ENCODE results near the gene TMEM117.
"Not testable (repeated sequence)": the region's sequence is repeated elsewhere in the genome, so short reads cannot be mapped to it uniquely, and the experiment has no call there.

TMEM117 gene

GRCh38 chr12:44017216-44017615 lies 181.3 kb downstream of the TMEM117 start:
- in situ Hi-C loops (cut with HindIII; ENCODE audit: low sequenced_read_pairs) = no loop called here

- in situ Hi-C loops (cut with HindIII; ENCODE audit: low sequenced_read_pairs) = no loop called here
Measured at GRCh38 chr12:44019118-44019517, 183.2 kb downstream of the TMEM117 start.

- in situ Hi-C loops (cut with HindIII; ENCODE audit: low sequenced_read_pairs) = no loop called here
Measured at GRCh38 chr12:44020555-44020954, 184.7 kb downstream of the TMEM117 start.

- in situ Hi-C loops (cut with HindIII; ENCODE audit: low sequenced_read_pairs) = no loop called here
Measured at GRCh38 chr12:44021471-44021971, 185.6 kb downstream of the TMEM117 start.

GRCh38 chr12:44025499-44025898 lies 189.6 kb downstream of the TMEM117 start:
- in situ Hi-C loops (cut with HindIII; ENCODE audit: low sequenced_read_pairs) = no loop called here

- in situ Hi-C loops (cut with HindIII; ENCODE audit: low sequenced_read_pairs) = no loop called here
Measured at GRCh38 chr12:44026046-44026445, 190.2 kb downstream of the TMEM117 start.

GRCh38 chr12:44026926-44027325 lies 191.0 kb downstream of the TMEM117 start:
- in situ Hi-C loops (cut with HindIII; ENCODE audit: low sequenced_read_pairs) = not testable (repeated sequence)

- in situ Hi-C loops (cut with HindIII; ENCODE audit: low sequenced_read_pairs) = no loop called here
Measured at GRCh38 chr12:44029194-44029593, 193.3 kb downstream of the TMEM117 start.

GRCh38 chr12:44031472-44032185 lies 195.7 kb downstream of the TMEM117 start:
- in situ Hi-C loops (cut with HindIII; ENCODE audit: low sequenced_read_pairs) = no loop called here

GRCh38 chr12:44034906-44035305 lies 199.0 kb downstream of the TMEM117 start:
- in situ Hi-C loops (cut with HindIII; ENCODE audit: low sequenced_read_pairs) = no loop called here

GRCh38 chr12:44036875-44037443 lies 201.1 kb downstream of the TMEM117 start:
- in situ Hi-C loops (cut with HindIII; ENCODE audit: low sequenced_read_pairs) = no loop called here

- in situ Hi-C loops (cut with HindIII; ENCODE audit: low sequenced_read_pairs) = no loop called here
Measured at GRCh38 chr12:44038411-44038810, 202.5 kb downstream of the TMEM117 start.

- in situ Hi-C loops (cut with HindIII; ENCODE audit: low sequenced_read_pairs) = not testable (repeated sequence)
Measured at GRCh38 chr12:44044491-44044890, 208.6 kb downstream of the TMEM117 start.

GRCh38 chr12:44046732-44047417 lies 211.0 kb downstream of the TMEM117 start:
- in situ Hi-C loops (cut with HindIII; ENCODE audit: low sequenced_read_pairs) = no loop called here

- in situ Hi-C loops (cut with HindIII; ENCODE audit: low sequenced_read_pairs) = no loop called here
Measured at GRCh38 chr12:44052554-44052953, 216.7 kb downstream of the TMEM117 start.

GRCh38 chr12:44053549-44054127 lies 217.8 kb downstream of the TMEM117 start:
- in situ Hi-C loops (cut with HindIII; ENCODE audit: low sequenced_read_pairs) = no loop called here

- in situ Hi-C loops (cut with HindIII; ENCODE audit: low sequenced_read_pairs) = no loop called here
Measured at GRCh38 chr12:44054281-44054680, 218.4 kb downstream of the TMEM117 start.

GRCh38 chr12:44058366-44058765 lies 222.5 kb downstream of the TMEM117 start:
- in situ Hi-C loops (cut with HindIII; ENCODE audit: low sequenced_read_pairs) = loop anchor here (5.0 kb wide), 1 partner anchor 104 kb away; no protein-coding TSS in a partner anchor

- in situ Hi-C loops (cut with HindIII; ENCODE audit: low sequenced_read_pairs) = loop anchor here (5.0 kb wide), 1 partner anchor 103 kb away; no protein-coding TSS in a partner anchor
Measured at GRCh38 chr12:44059476-44059875, 223.6 kb downstream of the TMEM117 start.

- in situ Hi-C loops (cut with HindIII; ENCODE audit: low sequenced_read_pairs) = no loop called here
Measured at GRCh38 chr12:44063671-44064070, 227.8 kb downstream of the TMEM117 start.

GRCh38 chr12:44076871-44077270 lies 241.0 kb downstream of the TMEM117 start:
- in situ Hi-C loops (cut with HindIII; ENCODE audit: low sequenced_read_pairs) = no loop called here
